GM13977 (cell line): ENCODE data around the gene OR51M1.

Experiments
- DNase-seq: peaks from one replicate; pipeline ENCODE4 v3.0.0; 2012; ENCODE audit warnings: low spot score
- in situ Hi-C: fragments of 300-500 bp; cut with MboI; formaldehyde crosslinking; loops from one replicate; pipeline ENCODE4 v1.12.0; 2022; ENCODE audit warnings: low sequenced_read_pairs, low pct_unique_long_range_greater_than_20kb, mixed read lengths, inconsistent platforms; ENCODE audit not compliant: unreplicated experiment
- TF ChIP-seq, protein P1 (sequence below): IDR thresholded peaks from 2 replicates; pipeline ENCODE4 v1.5.1; 2012; ENCODE audit warnings: mild to moderate bottlenecking, control low read depth; ENCODE audit not compliant: insufficient read depth; ENCODE audit errors: extremely low read depth, missing control alignments

Gene OR51M1

DNA sequence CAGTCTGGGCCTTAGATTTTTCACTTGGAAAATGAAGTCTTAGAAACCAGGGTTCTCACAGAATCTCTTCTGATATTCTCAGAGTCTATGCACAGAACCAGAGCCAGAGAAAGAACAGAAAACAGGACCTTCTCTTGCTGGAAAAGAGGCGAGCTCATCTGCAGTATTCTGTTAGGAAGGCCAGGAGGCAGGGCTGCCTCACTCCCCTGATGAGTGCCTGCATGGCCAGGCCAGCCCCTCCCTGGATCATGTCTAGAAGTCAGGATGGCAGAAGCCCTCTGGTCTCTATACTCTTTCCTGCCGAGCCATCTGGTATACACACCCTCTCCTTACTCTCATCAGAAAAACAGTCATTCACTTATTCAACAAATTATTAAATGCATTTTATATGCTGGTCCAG lies 723 bp downstream of the OR51M1 start:
- DNase-seq: no peak
- TF ChIP-seq, protein P1, sequence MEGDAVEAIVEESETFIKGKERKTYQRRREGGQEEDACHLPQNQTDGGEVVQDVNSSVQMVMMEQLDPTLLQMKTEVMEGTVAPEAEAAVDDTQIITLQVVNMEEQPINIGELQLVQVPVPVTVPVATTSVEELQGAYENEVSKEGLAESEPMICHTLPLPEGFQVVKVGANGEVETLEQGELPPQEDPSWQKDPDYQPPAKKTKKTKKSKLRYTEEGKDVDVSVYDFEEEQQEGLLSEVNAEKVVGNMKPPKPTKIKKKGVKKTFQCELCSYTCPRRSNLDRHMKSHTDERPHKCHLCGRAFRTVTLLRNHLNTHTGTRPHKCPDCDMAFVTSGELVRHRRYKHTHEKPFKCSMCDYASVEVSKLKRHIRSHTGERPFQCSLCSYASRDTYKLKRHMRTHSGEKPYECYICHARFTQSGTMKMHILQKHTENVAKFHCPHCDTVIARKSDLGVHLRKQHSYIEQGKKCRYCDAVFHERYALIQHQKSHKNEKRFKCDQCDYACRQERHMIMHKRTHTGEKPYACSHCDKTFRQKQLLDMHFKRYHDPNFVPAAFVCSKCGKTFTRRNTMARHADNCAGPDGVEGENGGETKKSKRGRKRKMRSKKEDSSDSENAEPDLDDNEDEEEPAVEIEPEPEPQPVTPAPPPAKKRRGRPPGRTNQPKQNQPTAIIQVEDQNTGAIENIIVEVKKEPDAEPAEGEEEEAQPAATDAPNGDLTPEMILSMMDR: no peak
- in situ Hi-C loops: loop anchor here (25.0 kb wide), 1 partner anchor 272 kb away; no protein-coding TSS in a partner anchor

DNA sequence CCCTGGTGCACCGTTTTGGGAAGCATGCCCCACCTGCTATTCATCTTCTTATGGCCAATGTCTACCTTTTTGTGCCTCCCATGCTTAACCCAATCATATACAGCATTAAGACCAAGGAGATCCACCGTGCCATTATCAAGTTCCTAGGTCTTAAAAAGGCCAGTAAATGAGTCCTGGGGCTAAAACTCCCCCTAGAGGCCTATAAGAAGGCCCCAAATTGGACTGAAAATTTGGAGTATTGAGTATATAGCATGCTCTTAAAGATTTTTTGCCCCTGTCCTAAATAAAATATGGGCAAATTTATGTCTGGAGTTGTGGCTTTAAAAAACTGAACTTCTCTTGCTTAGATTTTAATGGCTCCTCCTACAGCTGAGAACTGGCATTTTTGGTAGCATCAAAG lies 6.6 kb downstream of the OR51M1 start:
- in situ Hi-C loops: loop anchor here (25.0 kb wide), 1 partner anchor 278 kb away; no protein-coding TSS in a partner anchor
- TF ChIP-seq, protein P1: no peak
- no peak for DNase-seq

DNA sequence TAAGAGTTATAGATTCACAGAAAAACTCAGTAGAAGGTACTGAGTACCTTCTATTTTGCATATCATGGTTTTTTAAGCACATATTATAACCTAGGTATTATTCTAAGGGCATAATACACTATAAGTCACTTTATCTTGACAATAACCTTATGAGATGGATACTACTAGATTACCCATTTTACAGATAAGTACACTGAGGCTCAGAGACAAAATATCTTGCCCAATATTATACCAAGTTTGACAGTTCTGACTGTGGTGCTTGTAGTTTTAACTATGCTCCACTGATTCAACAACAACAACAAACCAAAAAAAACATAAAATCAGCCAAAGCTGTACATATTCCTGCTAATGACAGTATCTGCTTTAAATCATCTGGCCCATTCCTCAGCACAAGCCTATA lies 10.5 kb downstream of the OR51M1 start:
- TF ChIP-seq, protein P1: no peak
- in situ Hi-C loops: loop anchor here (25.0 kb wide), 1 partner anchor 282 kb away; no protein-coding TSS in a partner anchor
- no peak for DNase-seq

DNA sequence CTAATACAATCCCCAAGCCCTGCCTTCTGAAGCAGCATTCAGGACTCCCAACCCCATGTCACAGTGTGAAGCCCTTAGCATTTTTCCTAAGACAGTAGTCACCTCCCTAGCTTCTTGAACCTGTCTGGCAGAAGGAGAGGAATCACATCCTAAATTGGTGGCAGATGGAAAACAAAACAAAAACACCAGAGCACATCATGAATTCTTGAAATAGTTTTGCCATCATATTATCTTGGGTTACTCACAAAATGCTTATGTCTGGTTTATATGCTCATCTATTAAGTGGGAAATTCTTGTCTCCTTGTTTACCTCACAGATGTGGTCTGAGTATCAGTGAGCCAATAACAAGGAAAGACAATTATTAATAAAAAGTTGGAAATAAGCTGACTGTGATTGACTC lies 15.3 kb downstream of the OR51M1 start:
- in situ Hi-C loops: loop anchor here (25.0 kb wide), 1 partner anchor 287 kb away; no protein-coding TSS in a partner anchor
- TF ChIP-seq, protein P1: no peak
- no peak for DNase-seq

DNA sequence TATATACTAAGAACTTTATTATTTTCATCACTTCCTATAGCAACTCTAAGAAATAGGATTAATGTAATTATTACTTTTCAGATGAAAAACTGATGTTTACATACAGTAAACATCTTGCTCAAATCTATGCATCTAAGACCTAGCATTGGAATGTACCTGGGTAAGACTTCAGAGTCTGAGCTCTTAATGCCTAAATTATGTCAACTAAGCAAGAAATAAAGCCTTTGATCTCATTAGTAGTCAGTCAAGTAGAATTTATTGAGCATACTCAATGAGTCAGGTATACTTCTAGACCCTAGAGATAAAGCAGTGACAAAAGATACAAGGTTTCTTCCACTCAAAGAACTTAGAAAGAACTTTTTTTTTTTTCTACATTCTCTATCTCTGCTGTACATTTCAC lies 21.6 kb downstream of the OR51M1 start:
- TF ChIP-seq, protein P1: no peak
- in situ Hi-C loops: no loop called here
- DNase-seq: no peak

DNA sequence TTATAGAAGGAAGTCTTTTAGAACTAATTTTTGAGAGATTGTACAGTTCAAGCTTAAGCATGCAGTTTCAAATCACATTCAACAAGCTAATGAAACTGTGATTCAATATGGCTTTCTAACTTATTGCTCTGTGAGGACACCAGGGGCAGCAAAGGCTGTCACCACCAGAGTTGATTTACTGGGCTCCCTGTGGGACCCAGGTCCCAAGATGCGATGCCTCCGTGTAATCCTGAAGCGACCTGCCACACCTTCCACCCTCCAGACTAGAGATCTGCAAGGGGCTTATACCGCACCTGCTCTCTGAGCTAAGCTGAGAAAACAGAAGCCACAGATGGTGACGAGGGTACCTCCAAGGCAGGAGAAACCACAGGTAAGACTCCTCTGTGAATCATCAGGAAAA lies 37.4 kb downstream of the OR51M1 start:
- in situ Hi-C loops: no loop called here
- DNase-seq: no peak
- TF ChIP-seq, protein P1: no peak

DNA sequence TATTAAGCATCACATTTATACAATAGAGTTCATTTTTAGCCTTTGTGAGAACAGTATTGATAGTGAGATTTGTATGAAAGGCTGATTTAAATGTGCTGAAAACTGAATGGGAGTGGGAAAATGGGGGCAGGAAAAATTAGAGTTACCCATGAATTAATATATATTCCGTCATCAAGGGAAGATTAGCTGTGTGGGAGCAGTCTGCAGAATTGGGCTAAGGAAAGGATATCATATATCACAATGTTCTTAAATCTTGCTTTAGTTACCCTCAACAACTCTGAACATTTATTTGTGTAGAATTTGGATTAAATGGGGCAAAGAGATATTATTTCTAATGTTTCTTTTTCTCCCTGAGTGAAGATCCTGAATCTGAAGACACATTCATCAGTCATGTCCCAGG lies 38.2 kb downstream of the OR51M1 start, which contains the start of gene OR51Q1:
OR51Q1 (plus strand) TSS at position 301 of the 400 bp plus-strand sequence; CDS start at position 391, 90 bp downstream.
- TF ChIP-seq, protein P1: no peak
- in situ Hi-C loops: no loop called here
- no peak for DNase-seq
